Astrocyte (in vitro differentiated cells and primary cell): ENCODE data around the gene FADS2.

Experiments
- CTCF ChIP-seq: IDR thresholded peaks from 2 replicates; pipeline ENCODE4 v1.5.1; 2011; ENCODE audit warnings: low read depth, mild to moderate bottlenecking, inconsistent platforms, low read length, moderate library complexity; ENCODE audit not compliant: insufficient read depth
- EZH2 ChIP-seq: IDR thresholded peaks from 2 replicates; pipeline ENCODE4 v1.6.1; 2012; ENCODE audit warnings: mild to moderate bottlenecking, low read length, inconsistent platforms; ENCODE audit not compliant: insufficient read depth

DNA sequence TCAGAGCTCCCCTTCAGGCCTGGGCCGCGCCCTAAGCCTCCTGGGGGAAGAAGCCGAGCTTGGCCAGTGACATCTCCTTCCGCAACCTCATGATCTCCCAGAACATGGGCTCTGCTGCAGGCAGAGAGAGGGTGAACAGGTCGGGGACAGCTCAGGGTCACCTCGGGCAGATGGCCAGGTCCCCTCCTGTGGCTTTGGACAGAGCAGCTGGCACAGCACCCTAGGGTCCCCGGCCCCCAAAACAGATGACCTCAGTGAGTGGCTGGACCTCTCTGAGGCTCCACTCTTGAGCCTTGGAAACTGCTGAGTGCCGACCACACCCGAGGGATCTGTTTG is 70.1 kb downstream of the FADS2 start:
- no peak for TF ChIP-seq CTCF
- no peak for TF ChIP-seq EZH2
